ENCODE results near the gene THTPA.

DNA sequence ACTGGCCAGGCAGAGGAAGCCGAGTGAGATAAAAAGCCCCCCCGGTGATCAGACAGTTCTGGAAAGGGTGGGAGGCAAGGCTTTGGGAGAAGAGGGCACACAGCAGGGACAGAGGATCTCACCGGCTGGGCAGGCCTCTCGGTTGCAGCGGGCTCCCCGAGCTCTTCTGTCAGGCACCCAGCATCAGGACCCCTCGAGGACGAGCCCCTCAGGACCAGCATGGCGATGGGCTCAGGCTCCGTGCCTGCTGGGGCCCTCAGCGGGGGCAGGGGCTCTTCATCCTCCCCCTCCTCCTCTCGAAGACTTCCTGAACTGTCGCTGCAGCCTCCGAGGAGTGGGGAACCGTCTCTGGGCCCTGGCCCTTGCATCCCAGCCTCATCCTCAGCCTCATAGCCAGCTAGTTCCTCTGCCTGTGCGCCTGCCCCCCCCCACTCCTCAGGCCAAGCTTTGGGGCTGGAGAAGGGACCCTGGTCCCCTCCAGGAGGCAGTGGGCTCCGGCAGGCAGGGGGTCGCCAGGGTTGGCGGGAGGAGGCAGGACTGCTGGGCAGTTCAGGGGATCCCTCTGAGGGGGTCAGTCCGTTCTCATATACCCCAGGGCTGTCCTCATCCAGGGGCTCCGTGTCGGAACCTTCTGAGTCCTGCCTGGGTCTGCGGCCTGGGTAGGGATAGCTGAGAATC is 14.9 kb downstream of the THTPA start:
- TF ChIP-seq POLR2AphosphoS5 (IDR thresholded peaks at IDR 0.05; ENCODE audit: low read depth, low read length): no peak
- no peak for TF ChIP-seq SIN3A (IDR thresholded peaks at IDR 0.05; ENCODE audit: borderline replicate concordance, insufficient read depth, low read length)

All from PFSK-1 (cell line).